HG03439 (cell line): ENCODE measurements around the gene EXOC2.
A peak's percentile ranks its signal among the peaks of the same experiment; 100 is the strongest.

Experiments
- ATAC-seq: cut with Tn5 transposase; IDR thresholded peaks from one replicate; pipeline ENCODE4 v1.9.1; 2021; ENCODE audit warnings: mild to moderate bottlenecking, moderate library complexity; ENCODE audit not compliant: unreplicated experiment

The EXOC2 gene

GRCh38 chr6:503610-504362 is 189.2 kb downstream of the EXOC2 start:
- ATAC-seq = no peak

GRCh38 chr6:502761-503160 is 190.2 kb downstream of the EXOC2 start:
- no peak for ATAC-seq

GRCh38 chr6:501891-502601 is 190.9 kb downstream of the EXOC2 start:
- no peak for ATAC-seq

- no peak for ATAC-seq
These were observed 193.3 kb downstream of the EXOC2 start for GRCh38 chr6:499617-500016.

- ATAC-seq = no peak
These were observed 194.1 kb downstream of the EXOC2 start for GRCh38 chr6:498795-499231.

GRCh38 chr6:497258-497657 is 195.7 kb downstream of the EXOC2 start:
- no peak for ATAC-seq

- ATAC-seq = no peak
These were observed 196.3 kb downstream of the EXOC2 start for GRCh38 chr6:496649-497048.

- ATAC-seq = no peak
These were observed 198.5 kb downstream of the EXOC2 start for GRCh38 chr6:494394-494793.

- ATAC-seq = no peak
These were observed 199.1 kb downstream of the EXOC2 start for GRCh38 chr6:493840-494239.

- ATAC-seq = no peak
These were observed 200.0 kb downstream of the EXOC2 start for GRCh38 chr6:492816-493414.

- no peak for ATAC-seq
These were observed 200.8 kb downstream of the EXOC2 start for GRCh38 chr6:492178-492577.

- no peak for ATAC-seq
These were observed 201.7 kb downstream of the EXOC2 start for GRCh38 chr6:491233-491632.

- ATAC-seq = peak; percentile 51
These were observed 202.5 kb downstream of the EXOC2 start for GRCh38 chr6:490251-491037.

- no peak for ATAC-seq
These were observed 203.2 kb downstream of the EXOC2 start for GRCh38 chr6:489762-490161.

- ATAC-seq = no peak
These were observed 203.9 kb downstream of the EXOC2 start for GRCh38 chr6:489001-489400.

GRCh38 chr6:487956-488355 is 205.0 kb downstream of the EXOC2 start:
- ATAC-seq = no peak

GRCh38 chr6:485655-486170 is 207.2 kb downstream of the EXOC2 start:
- ATAC-seq = no peak

GRCh38 chr6:484746-485145 is 208.2 kb downstream of the EXOC2 start:
- no peak for ATAC-seq

- no peak for ATAC-seq
These were observed 208.7 kb downstream of the EXOC2 start for GRCh38 chr6:484086-484745.

- ATAC-seq = no peak
These were observed 217.6 kb downstream of the EXOC2 start for GRCh38 chr6:475314-475713.
